Astrocyte of the spinal cord (primary cell): Measurements from ENCODE around the gene RIPPLY3.
A peak's percentile ranks its signal among the peaks of the same experiment; 100 is the strongest.

ENCODE experiments used
- DNase-seq: peaks from one replicate; pipeline ENCODE4 v3.0.0; 2011; ENCODE audit warnings: low read depth, low spot score
- H3K4me3 ChIP-seq: 2 replicates; pipeline ENCODE4 v1.5.1; 2011; ENCODE audit warnings: low read depth, mild to moderate bottlenecking, low read length, moderate library complexity
- in situ Hi-C: cut with HindIII; loops from 2 replicates; pipeline ENCODE4 v1.10.0; 2017; ENCODE audit warnings: low sequenced_read_pairs
- TF ChIP-seq, protein P1 (sequence below): IDR thresholded peaks from 2 replicates; pipeline ENCODE4 v1.5.1; 2012; ENCODE audit warnings: low read depth, mild to moderate bottlenecking, low read length, inconsistent platforms

Gene RIPPLY3

DNA sequence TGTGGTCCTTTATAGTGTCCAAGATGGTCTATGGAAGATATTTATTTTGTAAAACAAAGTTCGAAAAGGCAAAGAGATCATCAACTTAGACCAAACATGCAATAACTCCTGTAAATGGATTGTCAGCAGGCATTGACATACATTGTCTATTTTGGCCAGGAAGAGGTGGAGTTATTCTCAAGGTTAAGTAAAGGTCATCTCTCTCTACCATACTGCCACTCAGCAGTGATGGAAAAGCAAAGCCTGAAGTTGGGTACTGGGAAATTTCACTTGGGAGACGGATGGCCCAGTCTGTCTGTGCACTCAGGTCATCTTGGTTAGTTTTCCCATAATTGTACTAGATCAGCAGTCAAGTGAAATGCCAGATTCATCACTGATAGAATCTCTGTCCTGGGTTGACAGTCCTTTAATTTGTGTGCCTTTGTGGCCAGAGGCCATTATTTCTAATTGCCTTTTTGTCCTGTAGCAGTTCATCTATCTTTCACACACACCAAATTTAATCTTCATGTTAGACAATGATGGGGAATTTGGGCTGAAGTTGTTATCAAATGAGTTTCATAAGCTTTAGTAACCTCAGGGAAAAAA is 48.9 kb downstream of the RIPPLY3 start:
- DNase-seq, result no peak
- TF ChIP-seq, protein P1, sequence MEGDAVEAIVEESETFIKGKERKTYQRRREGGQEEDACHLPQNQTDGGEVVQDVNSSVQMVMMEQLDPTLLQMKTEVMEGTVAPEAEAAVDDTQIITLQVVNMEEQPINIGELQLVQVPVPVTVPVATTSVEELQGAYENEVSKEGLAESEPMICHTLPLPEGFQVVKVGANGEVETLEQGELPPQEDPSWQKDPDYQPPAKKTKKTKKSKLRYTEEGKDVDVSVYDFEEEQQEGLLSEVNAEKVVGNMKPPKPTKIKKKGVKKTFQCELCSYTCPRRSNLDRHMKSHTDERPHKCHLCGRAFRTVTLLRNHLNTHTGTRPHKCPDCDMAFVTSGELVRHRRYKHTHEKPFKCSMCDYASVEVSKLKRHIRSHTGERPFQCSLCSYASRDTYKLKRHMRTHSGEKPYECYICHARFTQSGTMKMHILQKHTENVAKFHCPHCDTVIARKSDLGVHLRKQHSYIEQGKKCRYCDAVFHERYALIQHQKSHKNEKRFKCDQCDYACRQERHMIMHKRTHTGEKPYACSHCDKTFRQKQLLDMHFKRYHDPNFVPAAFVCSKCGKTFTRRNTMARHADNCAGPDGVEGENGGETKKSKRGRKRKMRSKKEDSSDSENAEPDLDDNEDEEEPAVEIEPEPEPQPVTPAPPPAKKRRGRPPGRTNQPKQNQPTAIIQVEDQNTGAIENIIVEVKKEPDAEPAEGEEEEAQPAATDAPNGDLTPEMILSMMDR, result no peak
- no peak overlapping the region for H3K4me3 ChIP-seq
- in situ Hi-C loops, result no loop called here

DNA sequence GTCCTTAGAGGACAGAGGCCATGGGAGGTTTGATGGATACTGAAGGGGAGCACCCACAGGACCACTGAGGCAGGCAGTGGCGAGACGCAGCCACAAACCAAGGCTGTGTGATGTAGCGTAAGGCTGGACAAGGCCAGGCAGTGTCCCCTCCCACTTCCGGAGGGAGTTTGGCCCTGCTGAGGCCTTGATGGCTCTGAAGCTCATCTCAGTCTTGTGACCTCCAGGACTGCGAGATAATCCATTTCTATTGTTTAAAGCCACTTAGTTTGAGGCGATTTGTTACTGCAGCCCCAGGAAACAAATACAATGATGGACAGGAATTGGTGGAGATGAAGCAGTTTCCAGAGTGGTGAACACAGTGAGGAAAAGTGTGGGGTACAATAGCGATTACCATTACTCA is 51.1 kb downstream of the RIPPLY3 start:
- TF ChIP-seq, protein P1, result no peak
- DNase-seq, result no peak
- in situ Hi-C loops, result no loop called here
- no peak overlapping the region for H3K4me3 ChIP-seq

DNA sequence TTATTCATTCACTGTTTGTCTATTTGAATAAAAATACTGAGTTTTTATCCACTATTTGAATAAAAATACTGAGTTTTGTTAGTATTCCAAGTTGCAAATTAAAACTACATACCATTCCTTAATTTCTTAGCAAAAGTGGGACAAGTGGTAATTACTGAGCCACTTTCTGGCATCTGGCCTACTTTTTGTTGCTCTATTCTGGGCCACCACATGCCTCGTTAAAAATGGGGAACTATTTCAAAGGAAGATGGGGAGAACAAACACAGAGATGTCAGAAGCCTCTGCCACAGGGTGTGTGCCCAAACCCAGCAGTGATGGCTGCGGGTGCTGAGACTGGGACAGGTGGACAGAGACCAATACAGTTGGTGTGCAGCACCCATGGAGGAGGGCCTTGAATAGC is 51.8 kb downstream of the RIPPLY3 start:
- H3K4me3 ChIP-seq, result no peak overlapping the region
- in situ Hi-C loops, result no loop called here
- DNase-seq, result no peak
- TF ChIP-seq, protein P1, result no peak

DNA sequence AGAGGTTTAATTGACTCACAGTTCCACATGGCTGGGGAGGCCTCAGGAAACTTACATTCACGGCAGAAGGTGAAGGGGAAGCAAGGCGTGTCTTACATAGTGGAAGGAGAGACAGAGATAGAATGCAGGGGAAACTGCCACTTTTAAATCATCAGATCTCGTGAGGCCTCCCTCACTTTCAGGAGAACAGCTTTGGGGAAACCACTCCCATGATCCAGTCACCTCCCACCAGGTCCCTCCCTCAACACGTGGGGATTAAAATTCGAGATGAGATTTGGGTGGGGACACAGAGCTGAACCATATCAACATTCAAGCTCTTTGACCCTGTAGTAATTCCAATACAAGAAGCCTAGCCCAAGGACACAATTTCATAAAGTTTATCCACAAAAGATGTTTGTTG is 52.7 kb downstream of the RIPPLY3 start:
- no peak overlapping the region for H3K4me3 ChIP-seq
- in situ Hi-C loops, result no loop called here

DNA sequence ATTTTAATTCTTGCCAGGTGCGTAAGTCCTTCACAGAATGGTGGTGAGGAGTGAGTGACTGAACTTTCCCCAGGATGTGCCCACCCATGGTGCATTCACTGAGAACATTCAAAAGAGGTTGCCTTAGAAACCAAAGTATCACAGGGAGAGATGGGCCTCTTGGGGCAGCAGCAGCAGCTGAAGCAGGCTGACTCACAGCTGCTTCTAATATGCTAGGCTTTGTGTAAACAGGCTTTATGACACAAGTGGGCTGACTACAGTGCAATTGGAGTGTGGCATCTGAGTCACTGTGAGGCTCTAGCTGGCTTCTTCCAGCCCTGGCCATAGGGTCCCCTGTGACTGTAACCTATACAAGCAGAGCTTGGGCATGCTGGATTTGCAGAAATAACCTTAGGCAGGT is 53.8 kb downstream of the RIPPLY3 start:
- in situ Hi-C loops, result no loop called here
- no peak overlapping the region for H3K4me3 ChIP-seq
- TF ChIP-seq, protein P1, result peak; percentile 24
- DNase-seq, result peak; percentile 99

More for the DNA sequence above, 52.7 kb downstream of the RIPPLY3 start:
- TF ChIP-seq, protein P1, result no peak
- no peak for DNase-seq

DNA sequence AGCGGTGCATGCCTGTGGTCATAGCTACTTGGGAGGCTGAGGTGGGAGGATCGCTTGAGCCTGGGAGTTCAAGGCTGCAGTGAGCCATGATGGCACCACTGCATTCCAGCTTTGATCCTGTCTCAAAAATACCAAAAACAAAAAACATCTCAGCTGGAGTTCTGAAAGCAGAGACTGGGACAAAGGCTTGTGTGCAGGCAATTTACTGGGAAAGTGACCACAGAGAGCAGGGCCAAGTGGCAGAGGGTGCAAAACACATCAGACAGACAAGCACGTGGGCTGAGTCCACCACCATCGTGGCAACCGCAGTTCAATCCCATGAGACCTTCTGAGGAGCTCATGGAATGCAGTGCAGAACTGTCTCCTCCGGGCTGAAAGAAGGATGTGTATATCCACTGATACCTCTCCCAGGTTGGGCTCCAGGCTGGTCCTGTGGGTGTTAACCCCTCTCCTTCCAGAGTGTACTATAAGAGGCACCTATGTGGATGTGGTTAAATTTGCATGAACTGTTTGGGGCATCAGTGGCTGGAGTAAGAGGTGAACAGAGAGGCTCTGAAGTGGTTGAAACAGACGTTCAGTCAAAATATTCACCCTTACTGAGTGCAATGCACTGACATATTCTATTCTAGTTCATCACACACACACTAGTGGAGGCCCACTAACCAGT is 55.6 kb downstream of the RIPPLY3 start:
- TF ChIP-seq, protein P1, result no peak
- DNase-seq, result peak; percentile 91
- in situ Hi-C loops, result no loop called here
- H3K4me3 ChIP-seq, result no peak overlapping the region
